CD14-positive monocyte (primary cell): ENCODE measurements around the gene RNF13. TPM values are rescaled to one million over a fixed set of nuclear protein-coding genes. Genes with fewer than 3 reads are reported as not detected.

ENCODE experiments used
- DNase-seq, 3 donors: peaks; one replicate each; pipeline ENCODE4 v3.0.0-alpha.2; 2011 to 2022
- H2AFZ ChIP-seq: 2 replicates; pipeline ENCODE4 v1.6.0; 2012; ENCODE audit warnings: mild to moderate bottlenecking, low read depth, low read length, inconsistent platforms; ENCODE audit not compliant: insufficient read depth, poor library complexity, severe bottlenecking
- H3K27ac ChIP-seq, 2 donors: 1 replicate in 1 of 2; 2 replicates in 1 of 2; pipeline ENCODE4 v1.5.1; 2012 to 2013; ENCODE audit warnings: low read length in 2 of 2, control low read depth in 1 of 2, inconsistent platforms in 1 of 2, low read depth in 1 of 2, mild to moderate bottlenecking in 1 of 2
- H3K27me3 ChIP-seq, 2 donors: one replicate each; pipeline versions ENCODE4 v1.6.0 to v1.6.1; 2011 to 2013; ENCODE audit warnings: low read length in 2 of 2; ENCODE audit not compliant: control insufficient read depth in 2 of 2, insufficient read depth in 2 of 2
- H3K36me3 ChIP-seq, 2 donors: replicated peaks in 1 of 2; 1 replicate in 1 of 2; 2 replicates in 1 of 2; pipeline versions ENCODE4 v1.5.1 to v1.6.1; 2012 to 2013; ENCODE audit warnings: low read length in 2 of 2, control low read depth in 1 of 2, inconsistent platforms in 1 of 2, mild to moderate bottlenecking in 1 of 2; ENCODE audit not compliant: insufficient read depth in 2 of 2, control insufficient read depth in 1 of 2
- H3K4me1 ChIP-seq, 2 donors: 1 replicate in 1 of 2; 2 replicates in 1 of 2; pipeline versions ENCODE4 v1.5.1 to v1.6.1; 2012 to 2013; ENCODE audit warnings: low read length in 2 of 2, control low read depth in 1 of 2, inconsistent platforms in 1 of 2, mild to moderate bottlenecking in 1 of 2, moderate library complexity in 1 of 2; ENCODE audit not compliant: insufficient read depth in 2 of 2, control insufficient read depth in 1 of 2
- H3K4me2 ChIP-seq: replicated peaks from 2 replicates; pipeline ENCODE3; 2012; ENCODE audit warnings: low read length, moderate library complexity, mild to moderate bottlenecking; ENCODE audit not compliant: poor library complexity, severe bottlenecking; ENCODE audit errors: extremely low read depth
- H3K4me3 ChIP-seq, 3 experiments: fragments of 200-600 bp in 1 of 3; sonication (generic) in 1 of 3; replicated peaks in 1 of 3; 1 replicate in 2 of 3; 2 replicates in 1 of 3; pipeline ENCODE4 v1.5.1; 2011 to 2013; ENCODE audit warnings: low read length in 3 of 3, mild to moderate bottlenecking in 3 of 3, control low read depth in 2 of 3, low read depth in 2 of 3, inconsistent platforms in 1 of 3, moderate library complexity in 1 of 3
- H3K79me2 ChIP-seq: 2 replicates; pipeline ENCODE4 v1.6.0; 2012; ENCODE audit warnings: mild to moderate bottlenecking, control low read depth, inconsistent platforms, low read length, moderate library complexity; ENCODE audit not compliant: insufficient read depth
- H3K9ac ChIP-seq: 2 replicates; pipeline ENCODE4 v1.6.0; 2017; ENCODE audit warnings: low read length, mild to moderate bottlenecking; ENCODE audit not compliant: insufficient read depth, poor library complexity, severe bottlenecking
- H3K9me3 ChIP-seq, 2 donors: replicated peaks in 1 of 2; 1 replicate in 1 of 2; 2 replicates in 1 of 2; pipeline versions ENCODE4 v1.5.1 to v1.6.1; 2012 to 2013; ENCODE audit warnings: low read length in 2 of 2, control low read depth in 1 of 2; ENCODE audit not compliant: control insufficient read depth in 1 of 2, insufficient read depth in 1 of 2
- H4K20me1 ChIP-seq: 2 replicates; pipeline ENCODE4 v1.6.0; 2012; ENCODE audit warnings: mild to moderate bottlenecking, low read length, control low read depth, moderate library complexity; ENCODE audit not compliant: insufficient read depth
- H3K27ac Mint-ChIP-seq, 7 donors: one replicate each; pipeline ENCODE4 v1.8.0; 2020; ENCODE audit warnings: mild to moderate bottlenecking in 7 of 7, mixed read lengths in 7 of 7, moderate library complexity in 6 of 7, inconsistent platforms in 2 of 7
- H3K27me3 Mint-ChIP-seq, 3 donors: one replicate each; pipeline ENCODE4 v1.8.0; 2021 to 2022; ENCODE audit warnings: low read depth in 3 of 3, mild to moderate bottlenecking in 3 of 3, mixed read lengths in 3 of 3, moderate library complexity in 3 of 3, inconsistent platforms in 1 of 3
- H3K36me3 Mint-ChIP-seq, 2 donors: one replicate each; pipeline ENCODE4 v1.8.0; 2020; ENCODE audit warnings: mixed read lengths in 2 of 2, inconsistent platforms in 1 of 2, mild to moderate bottlenecking in 1 of 2
- H3K4me1 Mint-ChIP-seq: one replicate; pipeline ENCODE4 v1.8.0; 2020; ENCODE audit warnings: mild to moderate bottlenecking, mixed read lengths
- H3K4me3 Mint-ChIP-seq, 2 donors: one replicate each; pipeline ENCODE4 v1.8.0; 2020; ENCODE audit warnings: mild to moderate bottlenecking in 2 of 2, mixed read lengths in 2 of 2, moderate library complexity in 1 of 2
- H3K9me3 Mint-ChIP-seq, 7 donors: one replicate each; pipeline ENCODE4 v1.8.0; 2020 to 2022; ENCODE audit warnings: mixed read lengths in 7 of 7, mild to moderate bottlenecking in 6 of 7, moderate library complexity in 6 of 7, inconsistent platforms in 2 of 7
- CTCF ChIP-seq: fragments of 200-600 bp; IDR thresholded peaks from one replicate; pipeline ENCODE4 v1.8.0; 2022; ENCODE audit warnings: antibody characterized with exemption, mild to moderate bottlenecking
- WGBS: methylation state at CpG from one replicate; pipeline ENCODE4 v1.1.5; 2013; ENCODE audit warnings: missing lambda C conversion rate; ENCODE audit not compliant: insufficient coverage; 5-methylcytosine and 5-hydroxymethylcytosine counted together
- intact Hi-C, 2 donors: fragments of 100-400 bp; cut with micrococcal nuclease; formaldehyde crosslinking; loops; one replicate each; pipeline versions ENCODE4 v1.15.0 to v1.15.1; 2023
- polyA plus RNA-seq, 3 donors: library from polyadenylated mRNA; depleted of rRNA in 1 of 3; unstranded in 2 of 3; stranded (reverse) in 1 of 3; fragments of 300-500 nt in 2 of 3; fragments of >200 nt in 1 of 3; fragmentation: Illumina TruSeq in 2 of 3; gene quantifications; 1 replicate in 2 of 3; 2 replicates in 1 of 3; pipeline ENCODE4 v1.2.3, GENCODE V29; 2012 to 2021

The RNF13 gene
- polyA plus RNA-seq, 3 donors: 95.4 to 481 (median 462) TPM

GRCh38 chr3:149892371-149892770, 79.4 kb downstream of the RNF13 start:
- peaks cover 97% of the 10 kb centered on the region for H4K20me1 ChIP-seq
- H3K4me3 Mint-ChIP-seq: no peak overlapping the region
- H3K36me3 ChIP-seq: peaks cover 39 to 62% of the 10 kb centered on the region in 2 donors
- intact Hi-C loops: no loop called here
- H3K9me3 ChIP-seq: no peaks in the 10 kb centered on the region
- no peak overlapping the region for H3K4me3 ChIP-seq
- H3K27me3 ChIP-seq: no peaks in the 10 kb centered on the region
- peaks cover 4% of the 10 kb centered on the region for H3K4me1 Mint-ChIP-seq
- TF ChIP-seq CTCF: no peak
- no peaks in the 10 kb centered on the region for H3K9me3 Mint-ChIP-seq
- H3K9ac ChIP-seq: no peak overlapping the region
- H3K79me2 ChIP-seq: peaks cover 6% of the 10 kb centered on the region
- peaks cover 36 to 51% of the 10 kb centered on the region in 2 donors for H3K36me3 Mint-ChIP-seq
- H3K4me1 ChIP-seq: no peaks in the 10 kb centered on the region
- no peak overlapping the region for H3K27ac Mint-ChIP-seq
- no peaks in the 10 kb centered on the region for H3K27me3 Mint-ChIP-seq
- H2AFZ ChIP-seq: no peak overlapping the region
- no peak overlapping the region for H3K27ac ChIP-seq
- H3K4me2 ChIP-seq: no peak overlapping the region
- DNase-seq: no peak
- WGBS: 100% methylated on average over 8 of the region's 10 CpGs

GRCh38 chr3:149894205-149894604, 81.2 kb downstream of the RNF13 start:
- Histone ChIP-seq H3K4me1 (no peaks in the 10 kb centered on the region), H3K27ac (no peak overlapping the region), H3K79me2 (peaks cover 6% of the 10 kb centered on the region), H2AFZ (no peak overlapping the region), H3K27me3 (no peaks in the 10 kb centered on the region), H4K20me1 (peaks cover 97% of the 10 kb centered on the region), H3K9me3 (no peaks in the 10 kb centered on the region), H3K36me3 (peaks cover 39 to 66% of the 10 kb centered on the region in 2 donors), H3K4me2 (no peak overlapping the region), H3K4me3 (no peak overlapping the region), H3K9ac (no peak overlapping the region)
- Mint-ChIP-seq H3K4me1 (peaks cover 4% of the 10 kb centered on the region), H3K27me3 (no peaks in the 10 kb centered on the region), H3K27ac (no peak overlapping the region), H3K4me3 (no peak overlapping the region), H3K9me3 (no peaks in the 10 kb centered on the region), H3K36me3 (peaks cover 37 to 55% of the 10 kb centered on the region in 2 donors)
- TF ChIP-seq CTCF: no peak
- intact Hi-C loops: no loop called here
- DNase-seq: no peak
